Sigmoid colon (tissue), 4 donors: Measurements from ENCODE around the gene RNU1-2.

ENCODE experiments used
- EP300 ChIP-seq, 4 donors: sonication (generic); formaldehyde crosslinking; IDR thresholded peaks; one replicate each; pipeline ENCODE4 v1.6.1; 2017; ENCODE audit warnings: antibody characterized with exemption in 4 of 4
- POLR2A ChIP-seq, 2 donors: fragments of 450-650 bp; IDR thresholded peaks; one replicate each; pipeline ENCODE4 v1.6.1; 2016; ENCODE audit warnings: antibody characterized with exemption in 2 of 2, mild to moderate bottlenecking in 2 of 2, moderate library complexity in 2 of 2
- POLR2AphosphoS5 ChIP-seq, 4 donors: sonication (generic); formaldehyde crosslinking; IDR thresholded peaks; one replicate each; pipeline ENCODE4 v1.6.1; 2017; ENCODE audit warnings: antibody characterized with exemption in 4 of 4
- TF ChIP-seq, protein P1 (sequence below), 4 experiments: fragments of 450-650 bp in 3 of 4; fragments of 200-600 bp in 1 of 4; IDR thresholded peaks; one replicate each; pipeline ENCODE4 v1.5.1; 2016 to 2019; ENCODE audit warnings: antibody characterized with exemption in 4 of 4, mild to moderate bottlenecking in 3 of 4, moderate library complexity in 2 of 4

DNA sequence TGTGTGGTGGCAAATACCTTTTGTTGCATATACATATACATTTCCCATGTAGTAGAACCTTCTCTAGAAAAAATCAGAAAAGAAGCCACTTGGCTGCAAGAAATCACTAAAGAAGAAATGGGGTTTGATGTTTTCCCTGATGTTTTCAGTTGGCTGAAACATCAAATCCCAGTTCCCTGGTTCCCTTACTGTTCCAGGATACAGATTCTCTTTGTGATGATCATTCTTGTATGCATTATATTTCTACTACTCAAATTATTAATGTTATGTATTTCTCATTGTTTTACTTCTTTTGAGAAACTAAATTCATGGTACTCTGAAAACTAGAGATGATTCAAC, 7.6 kb downstream of the RNU1-2 start:
- TF ChIP-seq, protein P1, sequence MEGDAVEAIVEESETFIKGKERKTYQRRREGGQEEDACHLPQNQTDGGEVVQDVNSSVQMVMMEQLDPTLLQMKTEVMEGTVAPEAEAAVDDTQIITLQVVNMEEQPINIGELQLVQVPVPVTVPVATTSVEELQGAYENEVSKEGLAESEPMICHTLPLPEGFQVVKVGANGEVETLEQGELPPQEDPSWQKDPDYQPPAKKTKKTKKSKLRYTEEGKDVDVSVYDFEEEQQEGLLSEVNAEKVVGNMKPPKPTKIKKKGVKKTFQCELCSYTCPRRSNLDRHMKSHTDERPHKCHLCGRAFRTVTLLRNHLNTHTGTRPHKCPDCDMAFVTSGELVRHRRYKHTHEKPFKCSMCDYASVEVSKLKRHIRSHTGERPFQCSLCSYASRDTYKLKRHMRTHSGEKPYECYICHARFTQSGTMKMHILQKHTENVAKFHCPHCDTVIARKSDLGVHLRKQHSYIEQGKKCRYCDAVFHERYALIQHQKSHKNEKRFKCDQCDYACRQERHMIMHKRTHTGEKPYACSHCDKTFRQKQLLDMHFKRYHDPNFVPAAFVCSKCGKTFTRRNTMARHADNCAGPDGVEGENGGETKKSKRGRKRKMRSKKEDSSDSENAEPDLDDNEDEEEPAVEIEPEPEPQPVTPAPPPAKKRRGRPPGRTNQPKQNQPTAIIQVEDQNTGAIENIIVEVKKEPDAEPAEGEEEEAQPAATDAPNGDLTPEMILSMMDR (IDR thresholded peaks at IDR 0.05) = no peak
- TF ChIP-seq POLR2A (IDR thresholded peaks at IDR 0.05) (no peak), POLR2AphosphoS5 (IDR thresholded peaks at IDR 0.05) (no peak), EP300 (IDR thresholded peaks at IDR 0.05) (no peak)
